C4-2B (cell line): ENCODE results near the gene MT1M.

Experiments
- CTCF ChIP-seq: fragments of 450-650 bp; conservative IDR thresholded peaks from 2 replicates; pipeline ENCODE4 v1.5.1; 2017; ENCODE audit warnings: mild to moderate bottlenecking
- ZFX ChIP-seq: fragments of 450-650 bp; IDR thresholded peaks from 2 replicates; pipeline ENCODE4 v1.6.1; 2017

DNA sequence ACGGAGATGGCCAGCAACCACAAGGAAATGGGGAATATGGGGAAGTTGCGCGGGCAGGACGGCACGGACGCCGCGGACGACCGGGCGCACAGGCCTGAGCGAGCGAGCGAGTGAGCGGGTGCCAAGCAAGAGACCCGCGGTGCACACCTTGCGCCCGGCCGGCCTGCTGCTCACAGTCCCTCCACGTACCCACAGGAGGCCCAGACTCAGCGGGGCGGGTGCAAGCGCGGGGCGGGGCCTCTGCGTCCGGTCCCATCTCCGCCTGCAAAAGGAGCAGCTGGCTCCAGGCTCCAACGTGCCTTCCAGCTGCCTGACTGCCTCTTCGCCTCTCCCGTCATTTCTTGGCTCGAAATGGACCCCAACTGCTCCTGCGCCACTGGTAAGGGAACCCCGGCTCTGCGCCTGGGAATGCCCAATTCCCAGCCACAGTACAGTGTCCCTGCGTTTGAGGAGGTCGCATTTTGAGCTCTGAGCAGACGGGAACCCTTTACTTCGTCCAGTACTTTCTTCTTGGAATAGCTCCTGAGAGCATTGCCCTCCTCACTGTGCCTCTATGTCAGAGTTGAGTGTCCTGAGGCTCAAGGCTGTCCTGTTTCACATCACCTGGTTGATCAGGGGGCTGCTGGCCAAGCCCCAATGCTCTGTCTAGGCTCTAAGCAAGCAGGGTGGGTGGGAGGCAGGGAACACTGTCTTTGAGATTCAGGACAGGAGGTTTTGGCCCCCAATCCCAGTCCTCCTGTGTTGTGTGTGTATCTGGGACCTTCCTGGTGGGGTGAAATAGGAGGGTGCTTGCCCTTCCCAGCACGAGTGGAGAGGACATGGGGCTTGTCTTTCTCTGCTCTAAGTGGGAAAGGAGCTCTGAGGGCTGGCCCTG is 15.0 kb upstream of the MT1M start:
- TF ChIP-seq CTCF (no peak), ZFX (no peak)
